Activated CD4-positive, CD25-positive, alpha-beta regulatory T cell treated with anti-CD3 and anti-CD28 coated beads, Interleukin-2, amount 50 U/mL, for 16 hours (primary cell): ENCODE results near the gene FOXL2.

ENCODE experiments used
- DNase-seq: peaks from one replicate; pipeline ENCODE4 v3.0.0-alpha.2; 2020; ENCODE audit warnings: low read depth, low spot score

The FOXL2 gene

GRCh38 chr3:138945709-138946662, 951 bp downstream of the FOXL2 start:
- DNase-seq = no peak

- DNase-seq = no peak
Observed at GRCh38 chr3:138944929-138945708, 1.8 kb downstream of the FOXL2 start.

- no peak for DNase-seq
Observed at GRCh38 chr3:138944654-138944928, 2.3 kb downstream of the FOXL2 start.

GRCh38 chr3:138943724-138944653, 2.9 kb downstream of the FOXL2 start:
- no peak for DNase-seq

- DNase-seq = no peak
Observed at GRCh38 chr3:138942861-138943623, 3.9 kb downstream of the FOXL2 start.

- no peak for DNase-seq
Observed at GRCh38 chr3:138942271-138942670, 4.7 kb downstream of the FOXL2 start.

- no peak for DNase-seq
Observed at GRCh38 chr3:138941259-138941885, 5.6 kb downstream of the FOXL2 start.

- DNase-seq = no peak
Observed at GRCh38 chr3:138940446-138940845, 6.5 kb downstream of the FOXL2 start.

GRCh38 chr3:138939561-138940241, 7.2 kb downstream of the FOXL2 start:
- DNase-seq = no peak

- no peak for DNase-seq
Observed at GRCh38 chr3:138938877-138939560, 7.9 kb downstream of the FOXL2 start.

- DNase-seq = no peak
Observed at GRCh38 chr3:138938056-138938876, 8.7 kb downstream of the FOXL2 start.

GRCh38 chr3:138937690-138938055, 9.3 kb downstream of the FOXL2 start:
- no peak for DNase-seq

GRCh38 chr3:138936741-138937689, 9.9 kb downstream of the FOXL2 start:
- no peak for DNase-seq

- peak; percentile 33 for DNase-seq
Observed at GRCh38 chr3:138935863-138936740, 10.8 kb downstream of the FOXL2 start.

- no peak for DNase-seq
Observed at GRCh38 chr3:138935505-138935862, 11.5 kb downstream of the FOXL2 start.

GRCh38 chr3:138933981-138934691, 12.8 kb downstream of the FOXL2 start:
- no peak for DNase-seq
